GM12865 (cell line): ENCODE results near the gene MCM9.

Experiments used
- DNase-seq: peaks from one replicate; pipeline ENCODE4 v3.0.0; 2010; ENCODE audit warnings: low read depth
- H3K4me3 ChIP-seq: 2 replicates; pipeline ENCODE4 v1.5.1; 2011; ENCODE audit warnings: mild to moderate bottlenecking, low read depth, low read length, control low read depth
- CTCF ChIP-seq: IDR thresholded peaks from 2 replicates; pipeline ENCODE4 v1.5.1; 2011; ENCODE audit warnings: low read length, control low read depth, low read depth, inconsistent platforms; ENCODE audit not compliant: insufficient read depth; ENCODE audit errors: missing control alignments

Gene MCM9

GRCh38 chr6:118830691-118831090 lies 104.3 kb downstream of the MCM9 start:
- H3K4me3 ChIP-seq, result no peak overlapping the region
- no peak for DNase-seq
- TF ChIP-seq CTCF, result no peak

- TF ChIP-seq CTCF, result no peak
- DNase-seq, result no peak
- no peak overlapping the region for H3K4me3 ChIP-seq
These were observed 105.0 kb downstream of the MCM9 start for GRCh38 chr6:118829817-118830478.

GRCh38 chr6:118826096-118826495 lies 108.9 kb downstream of the MCM9 start:
- no peak overlapping the region for H3K4me3 ChIP-seq
- no peak for DNase-seq
- TF ChIP-seq CTCF, result no peak

GRCh38 chr6:118825661-118826060 lies 109.3 kb downstream of the MCM9 start:
- DNase-seq, result no peak
- no peak for TF ChIP-seq CTCF
- H3K4me3 ChIP-seq, result no peak overlapping the region

- no peak for DNase-seq
- no peak for TF ChIP-seq CTCF
- H3K4me3 ChIP-seq, result no peak overlapping the region
These were observed 119.5 kb downstream of the MCM9 start for GRCh38 chr6:118815495-118815894.

GRCh38 chr6:118813775-118814174 lies 121.2 kb downstream of the MCM9 start:
- TF ChIP-seq CTCF, result no peak
- no peak for DNase-seq
- H3K4me3 ChIP-seq, result no peak overlapping the region

- no peak for TF ChIP-seq CTCF
- H3K4me3 ChIP-seq, result no peak overlapping the region
- DNase-seq, result no peak
These were observed 122.0 kb downstream of the MCM9 start for GRCh38 chr6:118812970-118813369.
